Upper lobe of left lung (tissue), 4 donors: ENCODE results near the gene AIFM3.

Source experiments
- CTCF ChIP-seq, 6 experiments: fragments of 450-650 bp in 4 of 6; fragments of 200-600 bp in 2 of 6; sonication (generic) in 2 of 6; IDR thresholded peaks; one replicate each; pipeline ENCODE4 v1.5.1; 2016 to 2019; ENCODE audit warnings: antibody characterized with exemption in 6 of 6
- EP300 ChIP-seq, 4 donors: sonication (generic); formaldehyde crosslinking; IDR thresholded peaks; one replicate each; pipeline ENCODE4 v1.5.1; 2017; ENCODE audit warnings: antibody characterized with exemption in 4 of 4, control low read depth in 2 of 4
- POLR2A ChIP-seq, 4 donors: fragments of 450-650 bp; IDR thresholded peaks; one replicate each; pipeline ENCODE4 v1.5.1; 2016 to 2017; ENCODE audit warnings: antibody characterized with exemption in 4 of 4, mild to moderate bottlenecking in 2 of 4
- POLR2AphosphoS5 ChIP-seq, 2 donors: sonication (generic); formaldehyde crosslinking; IDR thresholded peaks; one replicate each; pipeline ENCODE4 v1.5.1; 2017; ENCODE audit warnings: antibody characterized with exemption in 2 of 2

- TF ChIP-seq CTCF (IDR thresholded peaks at IDR 0.05) (no peak), POLR2A (IDR thresholded peaks at IDR 0.05) (no peak), POLR2AphosphoS5 (IDR thresholded peaks at IDR 0.05) (no peak), EP300 (IDR thresholded peaks at IDR 0.05) (no peak)
These were observed 28.4 kb downstream of the AIFM3 start for GRCh38 chr22:20995329-20996030.
